Neural progenitor cell (in vitro differentiated cells): ENCODE results near the gene MAPK9. TPM values are rescaled to one million over a fixed set of nuclear protein-coding genes. Genes with fewer than 3 reads are reported as not detected.

Source experiments
- DNase-seq: peaks from one replicate; pipeline ENCODE4 v3.0.0-alpha.2; 2016; ENCODE audit warnings: low spot score
- H2AFZ ChIP-seq: fragments of 200-600 bp; sonication (generic); replicated peaks from 2 replicates; pipeline ENCODE4 v1.6.1; 2016; ENCODE audit warnings: antibody characterized with exemption
- H3F3A ChIP-seq: fragments of 200-600 bp; sonication (generic); 2 replicates; pipeline ENCODE4 v1.6.1; 2016; ENCODE audit warnings: antibody characterized with exemption, low read depth
- H3K27ac ChIP-seq: fragments of 200-600 bp; sonication (generic); 2 replicates; pipeline ENCODE4 v1.5.1; 2016; ENCODE audit warnings: mild to moderate bottlenecking
- H3K27me3 ChIP-seq: fragments of 200-600 bp; sonication (generic); 2 replicates; pipeline ENCODE4 v1.6.1; 2016; ENCODE audit warnings: mild to moderate bottlenecking, moderate library complexity
- H3K36me3 ChIP-seq: fragments of 200-600 bp; sonication (generic); 2 replicates; pipeline ENCODE4 v1.5.1; 2016
- H3K4me1 ChIP-seq: fragments of 200-600 bp; sonication (generic); 2 replicates; pipeline ENCODE4 v1.6.1; 2016; ENCODE audit warnings: mixed run types
- H3K4me2 ChIP-seq: fragments of 200-600 bp; sonication (generic); 2 replicates; pipeline ENCODE4 v1.6.1; 2016
- H3K4me3 ChIP-seq: fragments of 200-600 bp; sonication (generic); 2 replicates; pipeline ENCODE4 v1.5.1; 2016
- H3K79me2 ChIP-seq: fragments of 200-600 bp; sonication (generic); 2 replicates; pipeline ENCODE4 v1.6.1; 2016; ENCODE audit warnings: low read depth
- H3K9ac ChIP-seq: fragments of 200-600 bp; sonication (generic); 2 replicates; pipeline ENCODE4 v1.6.1; 2016
- H3K9me3 ChIP-seq: fragments of 200-600 bp; sonication (generic); 2 replicates; pipeline ENCODE4 v1.5.1; 2016; ENCODE audit warnings: low read depth
- H4K20me1 ChIP-seq: fragments of 200-600 bp; sonication (generic); 2 replicates; pipeline ENCODE4 v1.6.1; 2016; ENCODE audit warnings: low read depth
- H3K27ac Mint-ChIP-seq: 3 replicates; pipeline ENCODE4 v1.8.0; 2021; ENCODE audit warnings: mixed read lengths
- H3K27me3 Mint-ChIP-seq: 2 replicates; pipeline ENCODE4 v1.8.0; 2022; ENCODE audit warnings: low read depth, mild to moderate bottlenecking, inconsistent platforms, moderate library complexity, mixed read lengths; ENCODE audit not compliant: insufficient read depth
- H3K36me3 Mint-ChIP-seq: 3 replicates; pipeline ENCODE4 v1.8.0; 2021; ENCODE audit warnings: mixed read lengths
- H3K4me1 Mint-ChIP-seq: 3 replicates; pipeline ENCODE4 v1.8.0; 2021; ENCODE audit warnings: mixed read lengths
- H3K4me3 Mint-ChIP-seq: 3 replicates; pipeline ENCODE4 v1.8.0; 2021; ENCODE audit warnings: mild to moderate bottlenecking, moderate library complexity, mixed read lengths
- H3K9me3 Mint-ChIP-seq: 3 replicates; pipeline ENCODE4 v1.8.0; 2020; ENCODE audit warnings: mixed read lengths
- CTCF ChIP-seq: fragments of 200-600 bp; sonication (generic); IDR thresholded peaks from 2 replicates; pipeline ENCODE4 v1.5.1; 2017; ENCODE audit warnings: antibody characterized with exemption, mild to moderate bottlenecking
- EZH2 ChIP-seq: fragments of 200-600 bp; sonication (generic); IDR thresholded peaks from 2 replicates; pipeline ENCODE4 v1.6.1; 2017; ENCODE audit warnings: antibody characterized with exemption, mild to moderate bottlenecking, moderate library complexity
- EZH2phosphoT487 ChIP-seq: fragments of 200-600 bp; sonication (generic); IDR thresholded peaks from 2 replicates; pipeline ENCODE4 v1.6.1; 2017; ENCODE audit warnings: antibody characterized with exemption
- total RNA-seq: library from RNA; depleted of rRNA; stranded (reverse); fragments of >200 nt; gene quantifications from 2 replicates; pipeline ENCODE4 v1.2.3, GENCODE V29; 2015; ENCODE audit warnings: low replicate concordance

Gene MAPK9
- total RNA-seq, 1 donor from 2014 or later, result 40.6 TPM

GRCh38 chr5:180294411-180294810, 2.5 kb upstream of the MAPK9 start:
- Histone ChIP-seq H3K4me2 (no peak overlapping the region), H3K27ac (no peak overlapping the region), H3K9ac (no peak overlapping the region), H3K4me3 (no peak overlapping the region), H2AFZ (no peak overlapping the region), H3K9me3 (no peaks in the 10 kb centered on the region), H4K20me1 (peaks cover 33% of the 10 kb centered on the region), H3K79me2 (peaks cover 20% of the 10 kb centered on the region), H3K36me3 (no peaks in the 10 kb centered on the region), H3K27me3 (no peaks in the 10 kb centered on the region), H3F3A (peaks cover 17% of the 10 kb centered on the region), H3K4me1 (peaks cover 5% of the 10 kb centered on the region)
- Mint-ChIP-seq H3K36me3 (peaks cover 21% of the 10 kb centered on the region), H3K4me1 (peaks cover 20% of the 10 kb centered on the region), H3K27ac (no peak overlapping the region), H3K9me3 (peaks cover 3% of the 10 kb centered on the region), H3K4me3 (peak overlapping the region; percentile 98), H3K27me3 (peaks cover 10% of the 10 kb centered on the region)
- no peak for DNase-seq
- TF ChIP-seq EZH2phosphoT487, result no peak
- no peak for TF ChIP-seq CTCF
- TF ChIP-seq EZH2, result no peak

GRCh38 chr5:180291234-180291940, 496 bp downstream of the MAPK9 start:
- TF ChIP-seq EZH2 (no peak), EZH2phosphoT487 (no peak), CTCF (peak; percentile 40)
- Histone ChIP-seq H3K27ac (no peak overlapping the region), H3F3A (peaks cover 17% of the 10 kb centered on the region), H3K9ac (no peak overlapping the region), H3K4me2 (peak overlapping the region; percentile 98), H3K4me1 (peaks cover 5% of the 10 kb centered on the region), H2AFZ (no peak overlapping the region), H3K27me3 (no peaks in the 10 kb centered on the region), H3K9me3 (no peaks in the 10 kb centered on the region), H3K36me3 (no peaks in the 10 kb centered on the region), H4K20me1 (peaks cover 44% of the 10 kb centered on the region), H3K79me2 (peaks cover 45% of the 10 kb centered on the region), H3K4me3 (peak overlapping the region; percentile 94)
- Mint-ChIP-seq H3K27me3 (peaks cover 11% of the 10 kb centered on the region), H3K4me3 (peak overlapping the region; percentile 86), H3K27ac (no peak overlapping the region), H3K36me3 (peaks cover 38% of the 10 kb centered on the region), H3K9me3 (peaks cover 16% of the 10 kb centered on the region), H3K4me1 (peaks cover 20% of the 10 kb centered on the region)
- DNase-seq, result peak; percentile 40

- H3K9me3 ChIP-seq, result no peaks in the 10 kb centered on the region
- peaks cover 17% of the 10 kb centered on the region for H3F3A ChIP-seq
- H3K4me3 Mint-ChIP-seq, result peak overlapping the region; percentile 86
- TF ChIP-seq EZH2phosphoT487 (no peak), CTCF (no peak), EZH2 (no peak)
- H3K4me3 ChIP-seq, result peak overlapping the region; percentile 94
- no peak overlapping the region for H3K27ac ChIP-seq
- no peak overlapping the region for H3K27ac Mint-ChIP-seq
- H3K4me1 Mint-ChIP-seq, result peaks cover 20% of the 10 kb centered on the region
- H3K4me2 ChIP-seq, result peak overlapping the region; percentile 98
- peaks cover 47% of the 10 kb centered on the region for H3K79me2 ChIP-seq
- H3K9ac ChIP-seq, result no peak overlapping the region
- peaks cover 12% of the 10 kb centered on the region for H3K27me3 Mint-ChIP-seq
- H3K36me3 Mint-ChIP-seq, result peaks cover 35% of the 10 kb centered on the region
- H3K36me3 ChIP-seq, result no peaks in the 10 kb centered on the region
- DNase-seq, result no peak
- peaks cover 5% of the 10 kb centered on the region for H3K4me1 ChIP-seq
- H4K20me1 ChIP-seq, result peaks cover 44% of the 10 kb centered on the region
- peaks cover 17% of the 10 kb centered on the region for H3K9me3 Mint-ChIP-seq
- no peak overlapping the region for H2AFZ ChIP-seq
- H3K27me3 ChIP-seq, result no peaks in the 10 kb centered on the region
These were observed 1.2 kb downstream of the MAPK9 start for GRCh38 chr5:180290568-180291233.
